Activated CD8-positive, alpha-beta memory T cell treated with anti-CD3 and anti-CD28 coated beads for 1 hour (primary cell): Measurements from ENCODE around the gene STMN3.

Source experiments
- DNase-seq, 2 donors: peaks; one replicate each; pipeline ENCODE4 v3.0.0-alpha.2; 2020; ENCODE audit warnings: low read depth in 1 of 2; ENCODE audit errors: extremely low read depth in 1 of 2

STMN3 gene

DNA sequence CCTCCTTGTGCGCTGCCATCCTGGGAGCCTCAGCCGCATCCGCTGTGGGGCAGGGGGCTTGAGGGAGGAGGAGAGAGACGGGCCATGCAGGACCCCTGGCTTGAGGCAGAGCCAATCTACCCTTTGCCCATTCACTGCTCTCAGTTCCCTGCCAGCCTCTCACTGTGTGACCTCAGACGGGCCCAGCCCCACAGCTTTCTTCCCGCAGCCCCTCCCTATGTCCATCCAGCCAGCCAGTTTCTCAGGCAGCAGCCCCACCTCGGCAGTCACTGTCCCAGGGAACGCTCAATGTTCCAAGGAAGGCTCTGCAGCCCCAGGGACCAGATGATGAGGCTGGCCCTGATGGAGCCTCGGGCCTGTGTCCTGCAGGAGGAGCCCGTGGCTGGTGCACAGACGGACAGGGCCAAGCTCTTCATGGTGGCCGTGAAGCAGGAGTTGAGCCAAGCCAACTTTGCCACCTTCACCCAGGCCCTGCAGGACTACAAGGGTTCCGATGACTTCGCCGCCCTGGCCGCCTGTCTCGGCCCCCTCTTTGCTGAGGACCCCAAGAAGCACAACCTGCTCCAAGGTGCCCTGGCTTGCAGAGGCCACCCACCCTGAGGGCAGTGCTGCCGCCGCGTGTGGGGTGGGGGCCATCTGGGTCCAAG lies 39.3 kb upstream of the STMN3 start:
- no peak for DNase-seq

- DNase-seq: no peak
These were observed 38.6 kb upstream of the STMN3 start for GRCh38 chr20:63691711-63692435.

DNA sequence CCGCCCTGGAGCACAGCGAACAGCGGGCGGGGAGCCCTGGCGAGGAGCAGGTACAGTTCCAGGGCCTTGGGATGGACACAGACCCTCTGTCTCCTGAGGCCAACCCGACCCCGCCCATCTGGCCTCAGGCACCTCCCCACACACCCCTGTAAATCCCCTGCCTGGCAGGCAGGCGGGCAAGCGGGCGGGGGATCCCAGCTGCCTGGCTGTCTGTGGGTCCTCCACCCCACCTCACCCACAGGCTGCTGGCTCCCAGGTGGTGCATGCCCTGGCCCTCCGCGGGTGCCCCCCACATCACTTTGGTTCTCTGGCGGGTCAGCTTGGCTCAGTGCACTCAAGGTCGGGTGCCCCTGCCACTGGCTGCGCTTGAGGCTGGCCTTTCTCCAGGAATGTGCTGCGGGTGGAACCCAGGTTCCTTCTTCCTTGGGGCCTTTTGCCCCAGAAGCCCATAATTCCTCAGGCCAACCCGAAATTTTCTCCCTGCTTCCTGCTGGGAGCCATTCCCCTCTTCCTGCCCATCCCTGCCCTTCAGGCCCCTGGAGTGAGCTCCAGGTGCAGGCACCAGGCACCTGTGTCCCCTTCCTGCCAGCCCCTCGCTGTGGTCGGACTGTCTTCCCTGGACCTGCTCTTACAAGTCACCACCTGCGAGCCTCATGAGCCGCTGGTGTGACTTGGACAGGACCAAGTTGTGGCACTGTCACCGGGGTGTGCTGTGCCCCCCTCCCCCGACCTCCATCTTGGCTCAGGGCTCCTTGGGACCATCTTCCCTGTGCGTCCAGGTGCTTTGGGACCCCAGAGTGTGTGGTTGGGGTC lies 37.9 kb upstream of the STMN3 start:
- DNase-seq: no peak

GRCh38 chr20:63690003-63690897 lies 37.0 kb upstream of the STMN3 start:
- no peak for DNase-seq

GRCh38 chr20:63689046-63690002 lies 36.1 kb upstream of the STMN3 start:
- no peak for DNase-seq

DNA sequence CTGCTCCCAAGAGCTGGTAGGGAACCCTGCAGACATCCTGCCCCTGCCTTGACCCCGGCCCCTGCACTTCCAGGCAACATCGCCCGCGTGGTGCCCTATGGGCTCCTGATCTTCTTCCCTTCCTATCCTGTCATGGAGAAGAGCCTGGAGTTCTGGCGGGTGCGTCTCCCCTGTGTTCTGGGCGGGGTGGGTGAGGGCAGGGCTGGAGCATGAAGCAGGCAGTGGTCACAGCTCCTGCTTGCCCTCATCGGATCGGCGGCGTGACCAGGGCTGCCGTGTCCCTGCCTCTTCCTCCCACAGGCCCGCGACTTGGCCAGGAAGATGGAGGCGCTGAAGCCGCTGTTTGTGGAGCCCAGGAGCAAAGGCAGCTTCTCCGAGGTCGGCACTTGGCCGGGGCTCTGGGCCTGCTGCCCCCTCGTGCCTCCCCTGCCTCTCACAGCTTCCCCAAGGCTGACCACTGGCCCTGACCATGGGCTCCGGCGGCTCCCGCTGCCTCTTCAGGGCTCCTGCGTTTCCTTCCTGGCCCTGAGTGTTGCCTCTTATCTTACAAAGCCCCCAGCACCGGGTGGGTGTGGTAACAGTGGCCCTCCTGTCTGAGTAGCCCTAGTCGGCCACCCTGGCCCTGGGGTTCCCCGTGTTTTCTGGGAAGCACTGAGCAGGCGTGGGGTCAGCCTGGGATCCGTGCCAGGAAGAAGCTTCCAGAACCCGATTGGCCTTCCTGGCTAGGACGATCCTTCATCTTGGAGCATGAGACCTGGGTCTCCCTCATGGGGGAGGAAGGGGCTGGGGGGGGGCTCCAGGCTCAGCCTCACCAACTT lies 35.2 kb upstream of the STMN3 start:
- DNase-seq: no peak

DNA sequence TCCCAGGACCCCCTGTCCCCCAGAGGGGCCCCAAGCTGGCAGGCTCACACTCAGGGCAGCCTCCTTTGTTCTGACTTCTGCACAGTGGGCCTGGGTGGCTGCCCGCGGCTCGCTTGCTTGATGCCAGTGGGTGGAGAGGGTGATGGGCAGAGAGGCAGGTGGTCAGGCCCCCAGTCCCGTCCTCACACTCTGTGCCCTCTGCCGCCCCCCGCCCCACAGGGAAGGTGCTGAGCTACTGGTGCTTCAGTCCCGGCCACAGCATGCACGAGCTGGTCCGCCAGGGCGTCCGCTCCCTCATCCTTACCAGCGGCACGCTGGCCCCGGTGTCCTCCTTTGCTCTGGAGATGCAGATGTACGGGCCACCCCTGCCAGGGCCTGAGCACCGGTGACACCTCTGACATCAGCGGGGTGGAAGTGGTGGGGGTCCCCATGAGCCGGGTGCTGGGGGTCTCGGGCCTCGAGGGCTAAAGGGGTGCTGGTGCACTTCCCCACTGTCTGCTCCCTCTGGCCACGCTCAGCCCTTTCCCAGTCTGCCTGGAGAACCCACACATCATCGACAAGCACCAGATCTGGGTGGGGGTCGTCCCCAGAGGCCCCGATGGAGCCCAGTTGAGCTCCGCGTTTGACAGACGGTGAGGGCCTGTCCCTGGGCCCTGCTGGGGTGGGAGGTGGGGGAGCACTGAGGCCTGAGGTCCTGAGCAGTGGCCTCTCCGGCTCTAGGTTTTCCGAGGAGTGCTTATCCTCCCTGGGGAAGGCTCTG lies 34.4 kb upstream of the STMN3 start:
- no peak for DNase-seq

- DNase-seq: no peak
These were observed 33.5 kb upstream of the STMN3 start for GRCh38 chr20:63686492-63687321.

- no peak for DNase-seq
These were observed 32.9 kb upstream of the STMN3 start for GRCh38 chr20:63686094-63686491.

DNA sequence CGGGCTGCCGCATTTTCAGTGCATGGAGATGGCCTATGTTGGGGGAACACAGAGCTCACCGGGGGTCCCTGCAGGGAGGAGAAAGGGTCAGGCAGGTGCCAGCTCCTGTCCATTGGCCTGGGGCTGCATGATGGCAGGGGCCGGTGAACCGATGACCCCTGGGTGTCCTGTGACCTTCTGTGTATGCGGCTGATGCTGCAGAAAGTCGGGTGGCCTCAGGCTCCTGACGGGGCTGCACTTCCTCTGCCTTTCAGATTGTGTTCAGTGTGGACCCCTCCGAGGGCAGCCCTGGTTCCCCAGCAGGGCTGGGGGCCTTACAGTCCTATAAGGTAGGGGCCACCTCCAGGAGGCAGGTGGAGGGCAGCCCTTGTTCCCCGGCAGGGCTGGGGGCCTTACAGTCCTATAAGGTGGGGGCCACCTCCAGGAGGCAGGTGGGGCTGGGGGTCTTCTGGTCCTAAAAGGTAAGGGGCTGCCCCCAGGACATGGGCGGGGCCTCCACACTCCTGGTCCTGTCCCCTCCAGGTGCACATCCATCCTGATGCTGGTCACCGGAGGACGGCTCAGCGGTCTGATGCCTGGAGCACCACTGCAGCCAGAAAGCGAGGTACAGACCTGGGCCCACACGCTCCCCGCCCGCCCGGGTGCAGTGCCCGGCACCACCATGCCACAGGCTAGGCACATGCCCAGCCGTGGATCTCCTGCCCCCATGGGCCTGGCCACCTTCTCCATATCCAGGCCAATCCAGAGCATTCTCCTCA lies 32.2 kb upstream of the STMN3 start:
- no peak for DNase-seq

- DNase-seq: no peak
These were observed 29.3 kb upstream of the STMN3 start for GRCh38 chr20:63682384-63683139.

- DNase-seq: no peak
These were observed 28.5 kb upstream of the STMN3 start for GRCh38 chr20:63681609-63682142.

GRCh38 chr20:63680857-63681608 lies 27.8 kb upstream of the STMN3 start:
- no peak for DNase-seq

DNA sequence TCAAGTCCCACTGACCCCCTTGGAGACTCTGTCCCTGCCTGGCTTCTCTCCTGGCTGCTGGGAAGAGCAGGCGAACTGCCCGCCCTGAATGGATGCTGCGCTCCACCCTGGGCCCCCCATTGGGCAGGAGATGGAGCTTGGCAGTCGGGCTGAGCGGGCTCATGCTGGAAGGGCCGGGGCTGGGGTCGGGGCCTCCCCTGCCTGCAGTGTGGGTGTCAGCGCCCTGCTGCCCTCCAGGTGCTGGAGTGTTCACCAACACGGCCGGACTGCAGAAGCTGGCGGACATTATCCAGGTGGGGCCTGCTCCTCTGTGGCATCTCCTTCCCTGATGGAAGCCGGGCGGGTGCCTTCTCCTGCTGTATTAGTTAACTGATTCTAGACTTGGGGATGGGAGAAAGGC lies 27.2 kb upstream of the STMN3 start:
- no peak for DNase-seq

GRCh38 chr20:63679799-63680305 lies 26.6 kb upstream of the STMN3 start:
- no peak for DNase-seq
